Tibial artery (tissue), 4 donors: ENCODE results near the gene TMEM234.

Experiments used
- DNase-seq, 2 donors: peaks; one replicate each; pipeline ENCODE4 v3.0.0-alpha.2; 2019
- H3K27ac ChIP-seq, 2 donors: fragments of 200-600 bp; sonication (generic) in 1 of 2; 1 replicate in 1 of 2; 2 replicates in 1 of 2; pipeline ENCODE4 v1.5.1; 2018 to 2019; ENCODE audit warnings: mild to moderate bottlenecking in 1 of 2
- H3K27me3 ChIP-seq, 2 donors: fragments of 200-600 bp; sonication (generic) in 1 of 2; one replicate each; pipeline versions ENCODE4 v1.5.1 to v1.6.0; 2016 to 2019
- H3K36me3 ChIP-seq, 3 donors: fragments of 200-600 bp; sonication (generic) in 2 of 3; one replicate each; pipeline ENCODE4 v1.5.1; 2016 to 2019; ENCODE audit warnings: mild to moderate bottlenecking in 2 of 3
- H3K4me1 ChIP-seq, 4 donors: fragments of 200-600 bp; sonication (generic) in 2 of 4; 1 replicate in 3 of 4; 2 replicates in 1 of 4; pipeline ENCODE4 v1.5.1; 2016 to 2019
- H3K4me3 ChIP-seq, 2 donors: fragments of 200-600 bp; sonication (generic) in 1 of 2; 1 replicate in 1 of 2; 2 replicates in 1 of 2; pipeline ENCODE4 v1.5.1; 2018 to 2019; ENCODE audit warnings: mild to moderate bottlenecking in 2 of 2
- H3K9me3 ChIP-seq, 3 donors: fragments of 200-600 bp; sonication (generic) in 1 of 3; one replicate each; pipeline ENCODE4 v1.5.1; 2016 to 2019
- intact Hi-C: fragments of 100-400 bp; cut with DNase I; formaldehyde crosslinking; loops from one replicate; pipeline ENCODE4 v1.15.0; 2023; ENCODE audit warnings: low total_unique reads
- TF ChIP-seq, protein P1 (sequence below), 2 experiments: fragments of 200-600 bp in 1 of 2; fragments of 450-650 bp in 1 of 2; IDR thresholded peaks; one replicate each; pipeline ENCODE4 v1.5.1; 2017 to 2019; ENCODE audit warnings: antibody characterized with exemption in 2 of 2, mild to moderate bottlenecking in 1 of 2, moderate library complexity in 1 of 2

Gene TMEM234

GRCh38 chr1:32179193-32179442 lies 43.0 kb downstream of the TMEM234 start:
- H3K27ac ChIP-seq = peak overlapping the region; percentile 90 to 93
- TF ChIP-seq, protein P1, sequence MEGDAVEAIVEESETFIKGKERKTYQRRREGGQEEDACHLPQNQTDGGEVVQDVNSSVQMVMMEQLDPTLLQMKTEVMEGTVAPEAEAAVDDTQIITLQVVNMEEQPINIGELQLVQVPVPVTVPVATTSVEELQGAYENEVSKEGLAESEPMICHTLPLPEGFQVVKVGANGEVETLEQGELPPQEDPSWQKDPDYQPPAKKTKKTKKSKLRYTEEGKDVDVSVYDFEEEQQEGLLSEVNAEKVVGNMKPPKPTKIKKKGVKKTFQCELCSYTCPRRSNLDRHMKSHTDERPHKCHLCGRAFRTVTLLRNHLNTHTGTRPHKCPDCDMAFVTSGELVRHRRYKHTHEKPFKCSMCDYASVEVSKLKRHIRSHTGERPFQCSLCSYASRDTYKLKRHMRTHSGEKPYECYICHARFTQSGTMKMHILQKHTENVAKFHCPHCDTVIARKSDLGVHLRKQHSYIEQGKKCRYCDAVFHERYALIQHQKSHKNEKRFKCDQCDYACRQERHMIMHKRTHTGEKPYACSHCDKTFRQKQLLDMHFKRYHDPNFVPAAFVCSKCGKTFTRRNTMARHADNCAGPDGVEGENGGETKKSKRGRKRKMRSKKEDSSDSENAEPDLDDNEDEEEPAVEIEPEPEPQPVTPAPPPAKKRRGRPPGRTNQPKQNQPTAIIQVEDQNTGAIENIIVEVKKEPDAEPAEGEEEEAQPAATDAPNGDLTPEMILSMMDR (IDR thresholded peaks at IDR 0.05) = no peak
- DNase-seq = no peak
- intact Hi-C loops = no loop called here
- peak overlapping the region; percentile 64 to 81 for H3K4me3 ChIP-seq
- H3K9me3 ChIP-seq = no peaks in the 10 kb centered on the region
- H3K4me1 ChIP-seq = peaks cover 0 to 44% (median 33%) of the 10 kb centered on the region in 4 donors
- H3K36me3 ChIP-seq = peaks cover 6 to 30% (median 12%) of the 10 kb centered on the region in 3 donors
- H3K27me3 ChIP-seq = no peaks in the 10 kb centered on the region

- Histone ChIP-seq H3K9me3 (no peaks in the 10 kb centered on the region), H3K36me3 (peaks cover 1 to 30% (median 11%) of the 10 kb centered on the region in 3 donors), H3K27ac (peak overlapping the region; percentile 90 to 93), H3K4me3 (peak overlapping the region; percentile 64 to 81), H3K4me1 (peaks cover 0 to 39% (median 28%) of the 10 kb centered on the region in 4 donors), H3K27me3 (no peaks in the 10 kb centered on the region)
- intact Hi-C loops = no loop called here
- TF ChIP-seq, protein P1 (IDR thresholded peaks at IDR 0.05) = no peak
- DNase-seq = peak in 1 of 2 donors; percentile 23
Measured at GRCh38 chr1:32178380-32179192, 43.6 kb downstream of the TMEM234 start.

GRCh38 chr1:32172621-32173245 lies 49.4 kb downstream of the TMEM234 start:
- H3K27me3 ChIP-seq = no peaks in the 10 kb centered on the region
- H3K4me1 ChIP-seq = no peaks in the 10 kb centered on the region
- H3K36me3 ChIP-seq = peaks cover 30 to 65% (median 60%) of the 10 kb centered on the region in 3 donors
- DNase-seq = no peak
- no peaks in the 10 kb centered on the region for H3K9me3 ChIP-seq
- no peak overlapping the region for H3K27ac ChIP-seq
- intact Hi-C loops = no loop called here
- TF ChIP-seq, protein P1 (IDR thresholded peaks at IDR 0.05) = no peak
- no peak overlapping the region for H3K4me3 ChIP-seq

DNA sequence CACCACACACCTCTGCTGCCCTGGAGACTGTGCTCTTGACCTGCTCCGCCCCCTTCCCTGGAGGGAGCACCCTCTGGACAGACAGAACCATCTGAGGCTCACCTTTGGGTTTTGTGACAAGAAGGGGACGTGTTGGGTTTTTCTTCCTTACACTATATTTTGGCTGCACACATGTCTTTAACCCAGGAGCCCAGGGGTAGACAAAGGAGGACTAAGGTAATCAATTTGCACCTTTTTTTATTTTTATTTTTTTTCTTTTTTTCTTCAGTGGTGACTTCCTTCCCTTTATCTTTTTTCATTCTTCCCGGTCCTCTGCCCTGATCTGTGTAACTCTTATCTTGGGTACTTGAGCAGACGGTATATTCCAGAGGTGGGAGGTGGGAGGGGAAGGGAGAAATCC lies 51.2 kb downstream of the TMEM234 start:
- intact Hi-C loops = no loop called here
- Histone ChIP-seq H3K4me1 (no peaks in the 10 kb centered on the region), H3K27ac (no peak overlapping the region), H3K9me3 (no peaks in the 10 kb centered on the region), H3K4me3 (no peak overlapping the region), H3K27me3 (no peaks in the 10 kb centered on the region), H3K36me3 (peaks cover 45 to 82% (median 75%) of the 10 kb centered on the region in 3 donors)
- TF ChIP-seq, protein P1 (IDR thresholded peaks at IDR 0.05) = no peak
- no peak for DNase-seq
